Activated CD4-positive, alpha-beta T cell treated with anti-CD3 and anti-CD28 coated beads, Interleukin-2, amount 50 U/mL, for 48 hours (primary cell): ENCODE data around the gene ERC1.
A peak's percentile ranks its signal among the peaks of the same experiment; 100 is the strongest.
"Not testable (repeated sequence)": the region's sequence is repeated elsewhere in the genome, so short reads cannot be mapped to it uniquely, and the experiment has no call there.

Experiments
- DNase-seq, 2 experiments: peaks; one replicate each; pipeline ENCODE4 v3.0.0-alpha.2; 2020

The ERC1 gene

DNA sequence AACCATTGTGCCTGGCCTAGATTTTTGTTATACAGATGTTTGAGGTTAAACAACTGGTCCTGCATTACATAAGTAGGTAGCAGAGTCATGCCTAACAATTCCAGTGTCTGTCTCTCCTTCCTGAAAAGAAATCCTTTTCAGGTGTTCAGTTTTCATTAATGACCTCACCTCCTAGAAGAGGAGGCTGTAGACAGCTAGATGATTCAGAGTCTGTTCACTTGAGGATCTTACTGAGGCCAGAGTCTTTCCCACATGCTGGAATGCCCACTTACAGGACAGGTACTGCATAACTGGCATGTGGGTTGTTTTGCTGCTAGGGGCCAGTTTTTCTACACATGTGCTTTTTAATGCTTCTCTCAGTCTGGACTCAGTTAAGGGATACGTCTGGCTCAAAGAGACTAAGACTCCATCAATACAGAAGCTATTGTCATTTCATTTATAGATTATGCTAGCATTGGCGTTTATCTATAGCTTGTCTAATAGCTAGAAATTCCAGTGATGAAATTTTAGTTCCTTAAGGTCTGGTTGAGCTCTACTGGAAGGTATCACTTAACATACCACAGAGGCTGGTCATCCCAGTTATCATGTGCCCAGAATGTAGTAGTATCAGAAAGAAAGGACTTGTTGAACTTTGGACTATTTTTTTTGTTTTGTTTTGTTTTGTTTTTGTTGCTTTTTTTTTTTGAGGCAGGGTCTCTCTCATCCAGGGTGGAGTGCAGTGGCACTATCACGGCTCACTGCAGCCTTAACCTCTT, 206.4 kb downstream of the ERC1 start:
- DNase-seq = no peak

DNA sequence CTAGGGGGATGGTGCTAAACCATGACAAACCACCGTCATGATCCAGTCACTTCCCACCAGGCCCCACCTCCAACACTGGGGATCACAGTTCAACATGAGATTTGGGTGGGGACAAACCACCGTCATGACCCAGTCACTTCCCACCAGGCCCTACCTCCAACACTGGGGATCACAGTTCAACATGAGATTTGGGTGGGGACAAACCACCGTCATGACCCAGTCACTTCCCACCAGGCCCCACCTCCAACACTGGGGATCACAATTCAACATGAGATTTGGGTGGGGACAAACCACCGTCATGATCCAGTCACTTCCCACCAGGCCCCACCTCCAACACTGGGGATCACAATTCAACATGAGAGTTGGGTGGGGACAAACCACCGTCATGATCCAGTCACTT, 207.8 kb downstream of the ERC1 start:
- not testable (repeated sequence) for DNase-seq

- no peak for DNase-seq
Observed at GRCh38 chr12:1199700-1200099, 208.7 kb downstream of the ERC1 start.

DNA sequence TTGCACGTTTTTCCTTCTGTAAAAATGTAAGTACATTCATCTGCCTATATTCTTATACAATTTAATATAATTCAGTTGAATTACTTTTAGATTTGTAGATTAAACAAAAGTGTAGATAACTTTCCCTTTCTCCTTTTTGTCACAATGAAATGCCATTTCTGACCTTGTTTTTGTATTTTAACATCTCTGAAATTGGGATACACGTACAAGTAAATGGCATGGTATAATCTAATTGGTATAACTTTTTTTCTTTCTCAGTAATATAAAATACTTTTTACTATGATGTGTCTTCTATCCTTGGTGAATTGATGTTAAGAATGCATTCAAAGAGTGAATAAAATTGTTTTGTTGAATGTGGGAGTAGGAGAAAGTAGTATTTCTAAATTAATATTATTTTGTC, 210.0 kb downstream of the ERC1 start:
- no peak for DNase-seq

GRCh38 chr12:1201886-1202285, 210.9 kb downstream of the ERC1 start:
- DNase-seq = no peak

GRCh38 chr12:1203735-1204019, 212.7 kb downstream of the ERC1 start:
- DNase-seq = no peak

GRCh38 chr12:1204581-1205121, 213.6 kb downstream of the ERC1 start:
- DNase-seq = no peak

GRCh38 chr12:1205512-1206060, 214.6 kb downstream of the ERC1 start:
- DNase-seq = no peak

DNA sequence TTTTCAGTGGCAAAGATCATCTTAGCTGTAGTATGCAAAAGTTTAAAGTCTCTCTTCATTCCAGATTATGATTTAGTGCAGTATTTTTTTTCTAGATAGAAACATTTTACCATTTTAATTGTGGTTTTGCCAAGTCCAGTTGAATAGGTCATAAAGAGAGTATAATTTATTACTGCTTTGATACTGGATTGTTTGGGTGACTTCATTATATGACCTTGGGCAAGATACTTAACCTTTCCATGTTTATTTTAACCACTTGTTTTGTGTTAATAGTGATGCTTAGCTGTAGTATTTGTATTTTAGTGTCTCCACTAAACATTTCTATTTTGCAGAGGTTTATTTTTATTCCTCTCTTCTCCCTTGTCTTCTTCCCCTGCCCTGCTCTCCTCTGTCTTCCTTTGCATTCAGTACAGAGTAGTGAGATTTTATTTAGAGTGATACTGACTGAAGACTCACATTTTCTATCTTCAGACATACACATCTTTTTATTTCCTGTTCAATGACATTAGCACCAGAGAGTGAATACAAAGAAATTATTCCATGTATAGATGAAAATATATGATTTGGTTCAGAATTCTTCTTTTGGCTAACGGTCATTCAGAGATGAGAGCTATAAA, 215.2 kb downstream of the ERC1 start:
- DNase-seq = no peak

DNA sequence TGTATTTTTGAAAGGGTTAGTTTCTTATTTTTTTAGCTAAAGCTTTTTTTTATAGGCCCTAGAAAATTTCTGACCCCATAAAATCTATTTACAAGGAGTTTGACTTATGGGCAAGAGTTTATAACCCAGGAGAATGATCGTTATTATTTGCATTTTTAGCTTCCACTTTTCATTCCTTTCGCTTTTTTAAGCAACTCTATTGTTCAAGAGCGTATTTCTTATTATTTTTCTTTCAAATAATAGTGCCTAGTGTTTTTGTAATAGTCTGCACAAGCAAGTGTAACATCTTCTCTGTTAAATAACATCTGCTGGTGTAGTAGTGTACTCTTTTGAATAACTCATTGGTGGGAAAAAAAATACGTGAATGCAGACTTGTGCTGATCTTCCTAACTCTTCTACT, 216.3 kb downstream of the ERC1 start:
- no peak for DNase-seq

DNA sequence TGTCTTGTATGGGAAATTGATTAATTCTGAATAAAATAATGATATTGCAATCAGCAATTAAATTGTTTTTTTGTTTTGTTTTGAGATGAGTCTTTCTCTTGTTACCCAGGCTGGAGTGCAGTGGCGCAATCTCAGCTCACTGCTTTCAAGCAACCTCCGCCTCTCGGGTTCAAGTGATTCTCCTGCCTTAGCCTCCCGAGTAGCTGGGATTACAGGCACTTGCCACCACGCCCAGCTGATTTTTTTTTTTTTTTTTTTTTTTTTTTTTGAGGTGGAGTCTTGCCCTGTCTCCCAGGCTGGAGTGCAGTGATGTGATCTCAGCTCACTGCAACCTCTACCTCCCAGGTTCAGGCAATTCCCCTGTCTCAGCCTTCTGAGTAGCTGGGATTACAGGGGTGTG, 217.7 kb downstream of the ERC1 start:
- DNase-seq = not testable (repeated sequence)

DNA sequence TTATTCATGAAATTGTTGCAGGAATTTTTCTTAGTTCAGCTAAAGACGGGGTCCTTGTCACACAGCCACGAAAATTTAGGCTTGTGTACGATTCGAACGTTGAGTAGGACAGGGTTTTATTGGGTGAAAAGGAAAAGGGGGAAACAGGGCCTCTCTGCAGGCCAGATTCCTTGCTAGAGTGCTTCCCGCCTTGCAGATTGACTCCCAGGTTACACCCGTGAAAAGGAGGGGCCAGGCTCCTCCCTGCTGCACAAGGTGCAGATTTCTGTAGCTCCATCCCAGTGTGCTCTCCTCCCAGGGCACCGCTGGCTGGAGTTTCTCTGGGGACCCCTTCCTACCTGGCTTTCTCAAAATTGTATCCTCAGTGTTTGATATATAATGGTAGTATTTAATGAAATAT, 221.5 kb downstream of the ERC1 start:
- no peak for DNase-seq

DNA sequence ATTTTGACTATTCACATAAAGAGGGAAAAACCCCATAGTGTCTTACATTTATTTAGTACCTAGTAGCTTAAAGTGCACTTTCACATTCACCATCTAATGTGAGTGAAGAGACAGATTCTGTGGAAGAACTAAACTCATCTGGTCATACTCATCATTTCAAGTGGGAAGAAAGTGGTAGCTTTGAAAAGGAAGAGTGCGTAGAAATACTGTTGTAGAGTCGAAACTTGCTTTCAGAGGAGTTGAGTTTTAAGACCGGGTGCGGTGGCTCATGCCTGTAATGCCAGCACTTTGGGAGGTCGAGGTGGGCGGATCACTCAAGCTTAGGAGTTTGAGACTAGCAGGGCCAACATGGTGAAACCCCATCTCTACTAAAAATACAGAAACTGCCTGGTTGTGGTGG, 222.2 kb downstream of the ERC1 start:
- DNase-seq = peak; percentile 64 to 77

DNA sequence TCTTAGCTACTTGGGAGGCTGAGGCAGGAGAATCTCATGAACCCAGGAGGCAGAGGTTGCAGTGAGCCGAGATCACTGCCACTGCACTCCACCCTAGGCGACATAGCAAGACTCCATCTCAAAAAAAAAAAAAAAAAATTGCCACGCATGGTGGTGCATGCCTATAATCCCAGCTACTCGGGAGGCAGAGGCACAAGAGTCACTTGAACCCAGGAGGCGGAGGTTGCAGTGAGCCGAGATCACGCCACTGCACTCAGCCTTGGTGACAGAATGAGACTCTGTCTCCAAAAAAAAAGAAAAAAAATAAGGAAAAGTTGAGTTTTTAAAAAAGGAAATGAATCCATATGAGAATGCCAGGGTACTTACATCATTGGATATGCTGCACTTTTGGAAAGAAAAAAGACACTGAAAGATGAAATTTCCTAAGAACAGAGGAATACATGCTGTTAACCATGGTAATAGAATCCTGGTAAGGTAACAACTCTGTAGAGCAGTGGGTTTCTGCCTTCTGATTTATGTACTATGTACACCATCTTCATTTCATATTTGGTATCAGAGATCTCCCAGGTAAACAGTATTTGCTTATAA, 222.7 kb downstream of the ERC1 start:
- no peak for DNase-seq

DNA sequence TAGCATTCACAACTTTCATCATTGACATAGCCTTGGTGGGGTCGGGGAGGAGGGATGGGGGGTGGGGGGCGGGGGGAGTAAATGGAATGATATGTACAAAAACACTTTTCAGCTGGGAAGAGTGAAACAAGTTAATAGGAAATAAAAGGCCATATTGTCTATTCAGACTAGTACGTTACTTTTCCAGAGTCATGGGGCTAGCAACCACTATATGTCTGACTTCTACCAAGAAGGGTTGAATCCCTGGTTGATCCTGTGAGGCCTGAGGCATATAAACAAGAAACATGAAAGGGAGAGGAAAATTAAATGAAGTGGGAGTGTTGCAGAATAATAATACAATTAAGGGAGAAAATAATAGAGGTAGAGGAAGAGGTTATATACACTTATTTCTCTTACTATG, 225.5 kb downstream of the ERC1 start:
- no peak for DNase-seq

- no peak for DNase-seq
Observed at GRCh38 chr12:1217191-1217949, 226.3 kb downstream of the ERC1 start.

GRCh38 chr12:1218369-1218768, 227.3 kb downstream of the ERC1 start:
- DNase-seq = no peak

DNA sequence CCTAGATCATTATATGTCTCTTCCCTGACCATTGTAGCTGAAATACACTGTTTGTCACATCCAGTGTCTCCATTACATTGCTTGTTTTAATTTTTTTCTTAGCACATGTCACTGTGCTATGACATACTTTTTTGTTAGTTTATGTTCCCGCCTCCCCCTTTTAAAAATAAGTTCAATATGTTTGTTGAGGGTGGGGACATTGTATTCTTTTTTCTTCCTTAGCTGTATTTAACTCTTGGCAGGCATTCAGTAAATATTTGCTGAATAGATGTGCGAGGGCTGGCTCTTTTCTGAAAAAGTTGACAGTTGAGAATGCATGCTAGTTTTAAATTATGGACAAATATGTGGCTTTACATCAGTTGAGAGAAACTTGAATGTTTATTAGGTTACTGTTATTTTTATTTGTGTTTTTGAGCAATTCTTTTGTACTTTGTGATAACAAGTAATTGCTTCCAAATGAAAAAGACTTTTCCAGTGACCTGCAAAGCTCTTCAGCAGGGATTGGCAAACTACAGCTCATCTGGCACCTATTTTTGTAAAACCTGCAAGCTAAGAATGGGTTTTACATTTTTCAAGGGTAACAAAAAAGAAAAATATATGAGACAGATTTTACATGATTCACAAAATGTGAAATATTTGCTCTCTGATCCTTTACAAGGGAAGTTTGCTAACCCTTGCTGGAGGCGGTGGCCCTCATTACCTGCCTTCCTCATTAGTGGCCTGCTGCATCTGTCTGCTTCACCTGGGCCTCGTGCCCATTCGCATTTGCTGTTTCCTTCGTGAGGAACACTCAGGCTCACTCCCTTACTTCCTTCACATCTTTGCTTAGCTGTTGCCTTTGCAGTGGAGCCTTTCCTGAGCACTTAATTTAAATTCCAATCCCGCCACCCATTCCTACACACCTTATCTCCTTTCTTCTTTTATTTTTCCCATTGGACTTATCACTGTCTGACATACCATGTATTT, 229.4 kb downstream of the ERC1 start:
- no peak for DNase-seq

DNA sequence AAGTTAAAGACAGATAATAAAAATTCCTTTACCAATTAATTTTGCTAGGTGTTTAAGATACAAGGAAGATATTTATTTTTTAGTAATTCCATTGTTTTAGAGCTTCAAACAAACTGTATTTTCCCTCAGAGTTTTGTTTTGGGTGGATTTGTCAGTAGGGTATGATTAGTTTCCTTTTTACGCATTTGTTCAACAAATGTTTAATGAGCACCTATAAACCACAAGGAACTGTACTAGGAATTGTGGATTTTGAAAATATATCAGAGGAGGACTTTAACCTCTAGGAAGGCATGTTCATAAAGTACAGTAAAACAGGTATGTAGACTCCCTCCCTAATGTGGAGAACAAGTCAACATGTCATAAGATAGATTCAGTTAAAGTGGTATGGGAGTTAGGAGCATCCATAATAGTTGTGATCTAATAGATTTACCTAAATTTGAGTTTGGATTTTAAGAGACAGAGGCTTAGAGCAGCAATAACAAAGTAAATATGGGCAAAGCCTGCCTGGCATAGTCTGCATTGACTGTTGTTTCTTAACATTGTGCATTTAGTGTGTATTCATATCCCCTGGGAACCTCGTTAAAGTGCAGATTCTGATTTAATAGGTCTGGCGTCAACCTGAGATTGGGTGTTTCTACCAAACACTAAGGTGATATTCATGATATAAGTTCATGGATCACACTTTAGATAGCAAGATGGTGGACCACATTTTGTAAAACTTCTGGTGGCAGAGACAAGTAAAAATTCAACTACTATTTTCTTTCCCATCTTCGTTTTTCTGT, 232.0 kb downstream of the ERC1 start:
- no peak for DNase-seq

DNA sequence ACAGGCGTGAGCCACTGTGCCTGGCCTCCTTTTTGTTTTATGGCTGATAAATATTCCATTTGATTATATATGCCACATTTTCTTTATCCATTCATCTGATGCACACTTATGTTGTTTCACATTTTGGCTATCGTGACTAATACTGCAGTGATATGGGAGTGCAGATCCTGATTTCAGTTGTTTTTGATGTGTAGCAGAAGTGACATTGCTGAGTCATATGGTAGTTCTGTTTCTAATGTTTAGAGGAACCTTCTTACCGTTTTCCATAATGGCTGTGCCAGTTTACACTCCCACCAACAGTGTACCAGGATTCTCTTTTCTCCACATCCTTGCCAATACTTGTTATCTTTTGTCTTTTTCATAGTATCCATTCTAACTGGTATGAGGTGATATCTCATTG, 235.9 kb downstream of the ERC1 start:
- DNase-seq = no peak

DNA sequence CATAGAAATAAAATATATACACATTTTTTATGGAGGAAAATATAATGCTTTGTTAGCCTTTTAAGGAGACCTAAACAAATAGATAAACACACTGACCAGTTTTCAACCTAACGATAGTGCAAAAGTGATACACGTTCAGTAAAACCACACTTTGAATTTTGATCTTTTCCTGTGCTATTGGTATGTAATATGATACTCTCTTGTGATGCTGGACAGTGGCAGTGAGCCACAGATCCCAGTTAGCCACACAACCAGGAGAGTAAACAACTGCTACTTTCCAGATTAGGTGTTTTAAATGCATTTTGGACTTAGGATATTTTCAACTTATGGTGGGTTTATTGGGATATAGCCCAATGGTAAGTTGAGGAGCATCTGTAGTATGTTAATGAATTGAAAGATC, 243.1 kb downstream of the ERC1 start:
- DNase-seq = no peak
